Gastroesophageal sphincter (tissue), 4 donors: Measurements from ENCODE around the gene LMNTD1. TPM values are rescaled to one million over a fixed set of nuclear protein-coding genes. Genes with fewer than 3 reads are reported as not detected.

Source experiments
- ATAC-seq: fragments of 150-250 bp; one replicate; pipeline ENCODE4 v1.9.1; 2016; ENCODE audit warnings: mild to moderate bottlenecking, moderate library complexity
- H3K27ac ChIP-seq, 4 donors: fragments of 200-600 bp; sonication (generic) in 3 of 4; 1 replicate in 3 of 4; 2 replicates in 1 of 4; pipeline ENCODE4 v1.5.1; 2016 to 2019
- H3K27me3 ChIP-seq: fragments of 200-600 bp; sonication (generic); one replicate; pipeline ENCODE4 v1.5.1; 2019
- H3K36me3 ChIP-seq, 2 donors: fragments of 200-600 bp; sonication (generic); one replicate each; pipeline ENCODE4 v1.5.1; 2019; ENCODE audit warnings: control low read depth in 1 of 2
- H3K4me1 ChIP-seq, 3 donors: fragments of 200-600 bp; sonication (generic); 1 replicate in 2 of 3; 2 replicates in 1 of 3; pipeline ENCODE4 v1.5.1; 2016 to 2019; ENCODE audit warnings: control low read depth in 2 of 3
- H3K4me3 ChIP-seq, 2 donors: fragments of 200-600 bp; sonication (generic); one replicate each; pipeline ENCODE4 v1.5.1; 2019; ENCODE audit warnings: mild to moderate bottlenecking in 1 of 2, moderate library complexity in 1 of 2
- H3K9me3 ChIP-seq, 3 donors: fragments of 200-600 bp; sonication (generic); one replicate each; pipeline ENCODE4 v1.5.1; 2017 to 2019; ENCODE audit warnings: control low read depth in 2 of 3
- EP300 ChIP-seq: sonication (generic); formaldehyde crosslinking; IDR thresholded peaks from one replicate; pipeline ENCODE4 v1.6.1; 2017; ENCODE audit warnings: antibody characterized with exemption, mild to moderate bottlenecking
- POLR2A ChIP-seq, 2 donors: fragments of 450-650 bp; IDR thresholded peaks; one replicate each; pipeline ENCODE4 v1.6.1; 2017; ENCODE audit warnings: antibody characterized with exemption in 2 of 2, mild to moderate bottlenecking in 2 of 2, moderate library complexity in 1 of 2
- POLR2AphosphoS5 ChIP-seq: sonication (generic); formaldehyde crosslinking; IDR thresholded peaks from one replicate; pipeline ENCODE4 v1.6.1; 2017; ENCODE audit warnings: antibody characterized with exemption
- WGBS, 2 donors: methylation state at CpG; one replicate each; pipeline ENCODE4 v1.1.5; 2018; ENCODE audit warnings: low coverage in 1 of 2; 5-methylcytosine and 5-hydroxymethylcytosine counted together
- total RNA-seq, 4 donors: library from RNA; depleted of rRNA; stranded (reverse); fragments of >200 nt; gene quantifications; one replicate each; pipeline ENCODE4 v1.1.0, GENCODE V29; 2016
- TF ChIP-seq, protein P1 (sequence below), 4 experiments: fragments of 200-600 bp in 2 of 4; fragments of 450-650 bp in 2 of 4; sonication (generic) in 1 of 4; IDR thresholded peaks; one replicate each; pipeline ENCODE4 v1.5.1; 2017 to 2019; ENCODE audit warnings: antibody characterized with exemption in 4 of 4, mild to moderate bottlenecking in 2 of 4, moderate library complexity in 2 of 4

LMNTD1 gene
- total RNA-seq, 4 donors from 2014 or later = 1.2 TPM; not detected in 3

DNA sequence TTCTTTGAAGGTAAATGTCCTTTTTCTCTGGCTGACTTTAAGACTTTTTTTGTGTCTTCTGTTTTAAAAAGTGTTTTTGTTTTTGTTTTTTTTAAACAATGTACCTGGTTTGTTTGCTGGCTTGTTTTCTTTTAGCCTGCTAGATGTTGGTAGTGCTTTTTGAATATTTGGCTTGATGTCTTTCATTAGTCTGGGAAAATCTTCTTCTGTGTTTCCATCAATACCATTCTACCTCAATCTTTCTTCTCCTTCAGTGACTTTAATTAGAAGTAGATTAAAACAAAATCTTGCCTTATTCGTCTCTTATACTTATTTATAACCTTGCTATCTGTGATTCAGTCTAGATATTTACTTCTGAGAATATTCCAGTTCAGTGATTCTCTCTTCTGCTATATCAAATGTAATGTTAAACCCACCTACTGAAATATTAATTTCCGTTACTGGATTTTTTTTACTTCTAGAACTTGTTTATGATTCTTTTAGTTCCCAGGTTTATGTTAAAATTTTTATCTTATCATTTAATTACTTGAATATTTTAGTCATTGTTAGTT is 21.5 kb downstream of the LMNTD1 start:
- Histone ChIP-seq H3K36me3 (no peaks in the 10 kb centered on the region), H3K27ac (no peak overlapping the region), H3K4me1 (peaks cover 0 to 4% (median 0%) of the 10 kb centered on the region in 3 donors), H3K4me3 (no peak overlapping the region), H3K27me3 (no peaks in the 10 kb centered on the region), H3K9me3 (no peaks in the 10 kb centered on the region)
- WGBS, 2 donors = 43 to 45% methylated on average over 2 of the region's 2 CpGs
- TF ChIP-seq POLR2A (IDR thresholded peaks at IDR 0.05) = no peak
- TF ChIP-seq POLR2AphosphoS5 = no peak
- TF ChIP-seq EP300 = no peak
- TF ChIP-seq, protein P1, sequence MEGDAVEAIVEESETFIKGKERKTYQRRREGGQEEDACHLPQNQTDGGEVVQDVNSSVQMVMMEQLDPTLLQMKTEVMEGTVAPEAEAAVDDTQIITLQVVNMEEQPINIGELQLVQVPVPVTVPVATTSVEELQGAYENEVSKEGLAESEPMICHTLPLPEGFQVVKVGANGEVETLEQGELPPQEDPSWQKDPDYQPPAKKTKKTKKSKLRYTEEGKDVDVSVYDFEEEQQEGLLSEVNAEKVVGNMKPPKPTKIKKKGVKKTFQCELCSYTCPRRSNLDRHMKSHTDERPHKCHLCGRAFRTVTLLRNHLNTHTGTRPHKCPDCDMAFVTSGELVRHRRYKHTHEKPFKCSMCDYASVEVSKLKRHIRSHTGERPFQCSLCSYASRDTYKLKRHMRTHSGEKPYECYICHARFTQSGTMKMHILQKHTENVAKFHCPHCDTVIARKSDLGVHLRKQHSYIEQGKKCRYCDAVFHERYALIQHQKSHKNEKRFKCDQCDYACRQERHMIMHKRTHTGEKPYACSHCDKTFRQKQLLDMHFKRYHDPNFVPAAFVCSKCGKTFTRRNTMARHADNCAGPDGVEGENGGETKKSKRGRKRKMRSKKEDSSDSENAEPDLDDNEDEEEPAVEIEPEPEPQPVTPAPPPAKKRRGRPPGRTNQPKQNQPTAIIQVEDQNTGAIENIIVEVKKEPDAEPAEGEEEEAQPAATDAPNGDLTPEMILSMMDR (IDR thresholded peaks at IDR 0.05) = no peak
- ATAC-seq = no peak

DNA sequence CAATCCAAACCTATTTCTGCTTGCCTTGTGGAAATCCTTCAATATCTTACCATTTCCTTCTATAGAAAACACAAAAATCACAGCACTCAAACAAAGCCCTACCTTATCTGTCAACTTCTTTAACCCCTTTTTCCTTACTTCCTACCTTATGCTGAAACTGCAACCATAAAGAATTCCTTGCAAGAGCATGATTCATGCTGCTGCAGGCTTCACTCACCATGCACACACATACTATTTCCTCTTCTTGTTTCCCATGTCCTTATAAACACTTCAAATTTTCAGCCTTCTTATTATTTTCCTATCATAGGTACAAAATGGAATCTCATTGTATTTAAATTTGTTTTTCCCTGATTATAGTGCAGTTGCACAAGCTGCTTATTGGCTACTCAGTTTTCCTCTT is 23.3 kb downstream of the LMNTD1 start:
- ATAC-seq = no peak
- Histone ChIP-seq H3K9me3 (no peaks in the 10 kb centered on the region), H3K4me1 (peaks cover 0 to 5% (median 0%) of the 10 kb centered on the region in 3 donors), H3K27me3 (no peaks in the 10 kb centered on the region), H3K27ac (no peak overlapping the region), H3K36me3 (no peaks in the 10 kb centered on the region), H3K4me3 (no peak overlapping the region)
- TF ChIP-seq POLR2A (IDR thresholded peaks at IDR 0.05) (no peak), EP300 (no peak), POLR2AphosphoS5 (no peak)
- TF ChIP-seq, protein P1 (IDR thresholded peaks at IDR 0.05) = no peak

DNA sequence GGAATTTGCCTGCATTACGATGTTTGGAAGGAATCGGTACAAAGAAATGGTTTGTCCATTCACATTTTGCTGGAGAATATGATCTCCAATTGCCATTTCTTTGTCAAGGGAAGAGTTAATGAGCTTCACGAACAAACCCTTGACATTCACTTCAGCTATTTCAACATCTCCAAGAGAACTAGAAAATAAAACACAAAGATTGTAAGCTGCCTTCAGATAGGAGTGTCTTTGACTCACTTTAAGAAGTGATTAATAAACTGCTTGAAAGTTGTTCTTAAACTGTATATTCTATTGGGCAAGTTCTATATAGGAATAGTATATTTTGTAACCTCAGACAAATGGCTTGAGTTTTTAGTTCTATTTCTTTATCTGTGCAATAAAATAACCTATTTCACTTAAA is 26.3 kb downstream of the LMNTD1 start:
- no peaks in the 10 kb centered on the region for H3K36me3 ChIP-seq
- no peaks in the 10 kb centered on the region for H3K9me3 ChIP-seq
- H3K27ac ChIP-seq = no peak overlapping the region
- ATAC-seq = no peak
- no peak overlapping the region for H3K4me3 ChIP-seq
- TF ChIP-seq EP300 (no peak), POLR2A (IDR thresholded peaks at IDR 0.05) (no peak), POLR2AphosphoS5 (no peak)
- TF ChIP-seq, protein P1 (IDR thresholded peaks at IDR 0.05) = no peak
- no peaks in the 10 kb centered on the region for H3K27me3 ChIP-seq
- 37 to 51% methylated on average over 3 of the region's 3 CpGs for WGBS, 2 donors
- H3K4me1 ChIP-seq = peaks cover 0 to 5% (median 0%) of the 10 kb centered on the region in 3 donors

DNA sequence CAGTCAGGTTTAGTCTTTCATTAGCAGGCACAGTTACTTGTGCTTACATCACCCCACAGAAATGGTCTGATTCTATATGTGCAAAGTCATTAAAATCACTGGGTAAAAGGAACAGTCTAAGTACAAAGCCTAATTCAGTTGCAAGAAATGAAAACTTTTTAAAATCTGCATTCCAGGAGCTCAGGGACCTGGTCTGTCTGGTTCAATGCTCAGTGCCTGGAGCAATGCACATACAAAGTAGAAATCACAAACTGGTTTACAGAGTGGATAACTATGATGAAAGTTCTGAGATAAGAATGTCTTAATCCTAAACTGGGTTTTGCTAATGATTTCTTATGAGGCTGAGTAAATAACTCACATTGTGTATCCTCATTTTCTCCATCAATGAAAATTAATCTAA is 28.7 kb downstream of the LMNTD1 start:
- no peak for ATAC-seq

More for the DNA sequence above, 28.7 kb downstream of the LMNTD1 start:
- Histone ChIP-seq H3K9me3 (no peaks in the 10 kb centered on the region), H3K4me1 (peaks cover 0 to 5% (median 0%) of the 10 kb centered on the region in 3 donors), H3K4me3 (no peak overlapping the region), H3K27me3 (no peaks in the 10 kb centered on the region), H3K27ac (no peak overlapping the region), H3K36me3 (no peaks in the 10 kb centered on the region)
- TF ChIP-seq EP300 = no peak
- no peak for TF ChIP-seq POLR2A (IDR thresholded peaks at IDR 0.05)
- no peak for TF ChIP-seq POLR2AphosphoS5
- TF ChIP-seq, protein P1 (IDR thresholded peaks at IDR 0.05) = no peak
